DOHH2 (cell line): Measurements from ENCODE around the gene RC3H2.

Source experiments
- H3F3A ChIP-seq: fragments of 200-600 bp; sonication (generic), shearing (Covaris generic); 2 replicates; pipeline ENCODE4 v1.6.0; 2016; ENCODE audit warnings: antibody characterized with exemption, mild to moderate bottlenecking; ENCODE audit not compliant: control insufficient read depth, insufficient read depth
- H3K27ac ChIP-seq: fragments of 200-600 bp; sonication (generic); 2 replicates; pipeline ENCODE4 v1.5.1; 2014; ENCODE audit warnings: low read depth, mild to moderate bottlenecking, low read length, moderate library complexity
- H3K27me3 ChIP-seq: fragments of 200-600 bp; sonication (generic); 2 replicates; pipeline ENCODE4 v1.6.1; 2014; ENCODE audit warnings: mild to moderate bottlenecking, low read length, mixed read lengths; ENCODE audit not compliant: control insufficient read depth
- H3K36me3 ChIP-seq: fragments of 200-600 bp; sonication (generic); 2 replicates; pipeline ENCODE4 v1.6.1; 2014; ENCODE audit warnings: mild to moderate bottlenecking, low read length, moderate library complexity, mixed read lengths; ENCODE audit not compliant: control insufficient read depth
- H3K4me1 ChIP-seq: fragments of 200-600 bp; sonication (generic); 2 replicates; pipeline ENCODE4 v1.6.1; 2014; ENCODE audit warnings: mild to moderate bottlenecking, low read length, mixed read lengths; ENCODE audit not compliant: control insufficient read depth
- H3K4me2 ChIP-seq: fragments of 200-600 bp; sonication (generic); 2 replicates; pipeline ENCODE4 v1.6.0; 2014; ENCODE audit warnings: mild to moderate bottlenecking, low read length, moderate library complexity
- H3K4me3 ChIP-seq: fragments of 200-600 bp; sonication (generic); 2 replicates; pipeline ENCODE4 v1.5.1; 2014; ENCODE audit warnings: mild to moderate bottlenecking, low read length, mixed read lengths
- H3K79me2 ChIP-seq: fragments of 200-600 bp; sonication (generic); 2 replicates; pipeline ENCODE4 v1.6.1; 2014; ENCODE audit warnings: mild to moderate bottlenecking, low read length, mixed read lengths; ENCODE audit not compliant: control insufficient read depth
- H3K9me2 ChIP-seq: fragments of 200-600 bp; sonication (generic); replicated peaks from 2 replicates; pipeline ENCODE4 v1.6.1; 2014; ENCODE audit warnings: mild to moderate bottlenecking, low read length, mixed read lengths; ENCODE audit not compliant: control insufficient read depth
- H3K9me3 ChIP-seq: fragments of 200-600 bp; sonication (generic); 2 replicates; pipeline ENCODE4 v1.6.1; 2014; ENCODE audit warnings: antibody characterized with exemption, low read length, mixed read lengths; ENCODE audit not compliant: control insufficient read depth, insufficient read depth
- H4K20me1 ChIP-seq: fragments of 200-600 bp; sonication (generic); 2 replicates; pipeline ENCODE4 v1.6.0; 2014; ENCODE audit warnings: low read depth, mild to moderate bottlenecking, antibody characterized with exemption, low read length, moderate library complexity; ENCODE audit not compliant: control insufficient read depth, insufficient read depth
- EZH2phosphoT487 ChIP-seq: fragments of 200-600 bp; sonication (generic); IDR thresholded peaks from 2 replicates; pipeline ENCODE4 v1.6.1; 2017; ENCODE audit warnings: borderline replicate concordance, mild to moderate bottlenecking, antibody characterized with exemption, low read length, moderate library complexity, mixed read lengths
- TF ChIP-seq, protein P1 (sequence below): fragments of 200-600 bp; sonication (generic); IDR thresholded peaks from one replicate; pipeline ENCODE4 v1.5.1; 2014; ENCODE audit warnings: antibody characterized with exemption, mild to moderate bottlenecking, low read depth, low read length; ENCODE audit not compliant: poor library complexity, severe bottlenecking

RC3H2 gene

DNA sequence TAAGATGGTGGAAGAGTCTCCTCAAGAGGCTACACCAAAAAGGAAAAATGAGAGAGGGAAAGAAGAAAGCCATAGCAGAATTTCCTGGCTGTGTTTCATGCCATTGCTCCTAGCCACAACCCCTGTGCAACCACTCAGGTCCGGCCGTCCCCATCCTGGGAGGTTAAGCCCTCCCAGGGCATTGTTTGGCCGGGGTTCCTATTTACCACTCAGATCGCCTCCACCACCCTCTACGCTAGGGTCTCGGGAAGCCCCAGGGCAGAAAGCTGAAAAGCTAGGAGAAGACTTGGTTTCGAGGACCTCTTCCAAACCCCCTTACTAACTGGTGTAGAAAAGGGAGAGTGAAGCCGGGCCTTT is 715 bp downstream of the RC3H2 start:
- H4K20me1 ChIP-seq: no peaks in the 10 kb centered on the region
- peaks cover 61% of the 10 kb centered on the region for H3K79me2 ChIP-seq
- no peak for TF ChIP-seq EZH2phosphoT487
- TF ChIP-seq, protein P1, sequence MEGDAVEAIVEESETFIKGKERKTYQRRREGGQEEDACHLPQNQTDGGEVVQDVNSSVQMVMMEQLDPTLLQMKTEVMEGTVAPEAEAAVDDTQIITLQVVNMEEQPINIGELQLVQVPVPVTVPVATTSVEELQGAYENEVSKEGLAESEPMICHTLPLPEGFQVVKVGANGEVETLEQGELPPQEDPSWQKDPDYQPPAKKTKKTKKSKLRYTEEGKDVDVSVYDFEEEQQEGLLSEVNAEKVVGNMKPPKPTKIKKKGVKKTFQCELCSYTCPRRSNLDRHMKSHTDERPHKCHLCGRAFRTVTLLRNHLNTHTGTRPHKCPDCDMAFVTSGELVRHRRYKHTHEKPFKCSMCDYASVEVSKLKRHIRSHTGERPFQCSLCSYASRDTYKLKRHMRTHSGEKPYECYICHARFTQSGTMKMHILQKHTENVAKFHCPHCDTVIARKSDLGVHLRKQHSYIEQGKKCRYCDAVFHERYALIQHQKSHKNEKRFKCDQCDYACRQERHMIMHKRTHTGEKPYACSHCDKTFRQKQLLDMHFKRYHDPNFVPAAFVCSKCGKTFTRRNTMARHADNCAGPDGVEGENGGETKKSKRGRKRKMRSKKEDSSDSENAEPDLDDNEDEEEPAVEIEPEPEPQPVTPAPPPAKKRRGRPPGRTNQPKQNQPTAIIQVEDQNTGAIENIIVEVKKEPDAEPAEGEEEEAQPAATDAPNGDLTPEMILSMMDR: no peak
- peak overlapping the region; percentile 79 for H3K4me2 ChIP-seq
- H3K36me3 ChIP-seq: peaks cover 37% of the 10 kb centered on the region
- H3K4me1 ChIP-seq: peaks cover 41% of the 10 kb centered on the region
- peak overlapping the region; percentile 96 for H3K4me3 ChIP-seq
- no peaks in the 10 kb centered on the region for H3K9me3 ChIP-seq
- H3K9me2 ChIP-seq: no peaks in the 10 kb centered on the region
- H3K27ac ChIP-seq: peak overlapping the region; percentile 70
- H3K27me3 ChIP-seq: no peaks in the 10 kb centered on the region
- H3F3A ChIP-seq: peaks cover 25% of the 10 kb centered on the region

GRCh38 chr9:122900791-122901190 is 4.4 kb downstream of the RC3H2 start:
- TF ChIP-seq EZH2phosphoT487: no peak
- TF ChIP-seq, protein P1: no peak
- H3K9me2 ChIP-seq: no peaks in the 10 kb centered on the region
- peaks cover 60% of the 10 kb centered on the region for H3K4me1 ChIP-seq
- peaks cover 92% of the 10 kb centered on the region for H3K79me2 ChIP-seq
- peaks cover 6% of the 10 kb centered on the region; the same call in 1 of the 2 replicates for H3F3A ChIP-seq
- peak overlapping the region; percentile 30 for H3K27ac ChIP-seq
- H3K36me3 ChIP-seq: peaks cover 60% of the 10 kb centered on the region
- H4K20me1 ChIP-seq: no peaks in the 10 kb centered on the region; the same call in 1 of the 2 replicates
- H3K4me3 ChIP-seq: peak overlapping the region; percentile 61
- no peaks in the 10 kb centered on the region for H3K9me3 ChIP-seq
- H3K27me3 ChIP-seq: no peaks in the 10 kb centered on the region
- H3K4me2 ChIP-seq: peak overlapping the region; percentile 79

GRCh38 chr9:122897969-122898368 is 7.2 kb downstream of the RC3H2 start:
- Histone ChIP-seq H3K36me3 (peaks cover 70% of the 10 kb centered on the region), H3K4me3 (no peak overlapping the region), H3K4me1 (peaks cover 53% of the 10 kb centered on the region)

More at GRCh38 chr9:122897969-122898368, 7.2 kb downstream of the RC3H2 start:
- Histone ChIP-seq H3K27ac (peak overlapping the region; percentile 10; the same call in 1 of the 2 replicates), H3F3A (no peaks in the 10 kb centered on the region; the same call in 1 of the 2 replicates), H3K27me3 (no peaks in the 10 kb centered on the region), H3K9me3 (no peaks in the 10 kb centered on the region), H3K4me2 (peak overlapping the region; percentile 3; the same call in 1 of the 2 replicates), H3K79me2 (peaks cover 86% of the 10 kb centered on the region), H3K9me2 (no peaks in the 10 kb centered on the region), H4K20me1 (no peaks in the 10 kb centered on the region; the same call in 1 of the 2 replicates)
- no peak for TF ChIP-seq EZH2phosphoT487
- TF ChIP-seq, protein P1: no peak
